Smooth muscle cell (in vitro differentiated cells): ENCODE data around the gene FAM234B. TPM values are rescaled to one million over a fixed set of nuclear protein-coding genes. Genes with fewer than 3 reads are reported as not detected.

Source experiments
- DNase-seq: peaks from one replicate; lab custom pipeline; 2025; ENCODE audit not compliant: unreplicated experiment; lab: John Stamatoyannopoulos, UW
- H2AFZ ChIP-seq: fragments of 200-600 bp; sonication (generic); 2 replicates; pipeline ENCODE4 v1.6.0; 2016; ENCODE audit warnings: antibody characterized with exemption, low read depth, mild to moderate bottlenecking
- H3F3A ChIP-seq: fragments of 200-600 bp; sonication (generic); 2 replicates; pipeline ENCODE4 v1.6.0; 2017; ENCODE audit warnings: antibody characterized with exemption, low read depth
- H3K27ac ChIP-seq: fragments of 200-600 bp; sonication (generic); 2 replicates; pipeline ENCODE4 v1.5.1; 2016; ENCODE audit warnings: low read depth, mild to moderate bottlenecking
- H3K27me3 ChIP-seq: fragments of 200-600 bp; sonication (generic); 2 replicates; pipeline ENCODE4 v1.6.1; 2016; ENCODE audit warnings: low read depth, mild to moderate bottlenecking
- H3K36me3 ChIP-seq: fragments of 200-600 bp; sonication (generic); 2 replicates; pipeline ENCODE4 v1.5.1; 2016; ENCODE audit warnings: low read depth
- H3K4me1 ChIP-seq: fragments of 200-600 bp; sonication (generic); 2 replicates; pipeline ENCODE4 v1.5.1; 2016; ENCODE audit warnings: low read depth
- H3K4me2 ChIP-seq: fragments of 200-600 bp; sonication (generic); 2 replicates; pipeline ENCODE4 v1.6.0; 2016; ENCODE audit warnings: mild to moderate bottlenecking
- H3K4me3 ChIP-seq: fragments of 200-600 bp; sonication (generic); 2 replicates; pipeline ENCODE4 v1.5.1; 2016; ENCODE audit warnings: mild to moderate bottlenecking
- H3K79me2 ChIP-seq: fragments of 200-600 bp; sonication (generic); 2 replicates; pipeline ENCODE4 v1.6.0; 2016; ENCODE audit warnings: low read depth, mild to moderate bottlenecking
- H3K9ac ChIP-seq: fragments of 200-600 bp; sonication (generic); 2 replicates; pipeline ENCODE4 v1.6.0; 2016; ENCODE audit warnings: low read depth
- H3K9me3 ChIP-seq: fragments of 200-600 bp; sonication (generic); replicated peaks from 2 replicates; pipeline ENCODE4 v1.5.1; 2016; ENCODE audit warnings: low read depth
- H4K20me1 ChIP-seq: fragments of 200-600 bp; sonication (generic); 2 replicates; pipeline ENCODE4 v1.6.0; 2016; ENCODE audit warnings: low read depth
- WGBS: methylation state at CpG from one replicate; pipeline ENCODE4 v1.1.7; 2016; ENCODE audit warnings: low lambda C conversion rate; 5-methylcytosine and 5-hydroxymethylcytosine counted together
- polyA plus RNA-seq: library from polyadenylated mRNA; unstranded; fragments of >200 nt; fragmentation: Nextera tagmentation; extraction: Ambion mirVana; gene quantifications from 2 replicates; pipeline ENCODE4 v1.2.1, GENCODE V29; 2016
- total RNA-seq: library from RNA; depleted of rRNA; stranded (reverse); fragments of >200 nt; gene quantifications from 2 replicates; pipeline ENCODE4 v1.2.3, GENCODE V29; 2014
- TF ChIP-seq, protein P1 (sequence below): fragments of 200-600 bp; sonication (generic); IDR thresholded peaks from 2 replicates; pipeline ENCODE4 v1.5.1; 2017; ENCODE audit warnings: borderline replicate concordance, mild to moderate bottlenecking, antibody characterized with exemption; ENCODE audit not compliant: insufficient read depth, poor library complexity, severe bottlenecking

FAM234B gene
- total and polyA plus RNA-seq, 2 experiments from 2014 or later: 1.6 to 3.0 TPM

DNA sequence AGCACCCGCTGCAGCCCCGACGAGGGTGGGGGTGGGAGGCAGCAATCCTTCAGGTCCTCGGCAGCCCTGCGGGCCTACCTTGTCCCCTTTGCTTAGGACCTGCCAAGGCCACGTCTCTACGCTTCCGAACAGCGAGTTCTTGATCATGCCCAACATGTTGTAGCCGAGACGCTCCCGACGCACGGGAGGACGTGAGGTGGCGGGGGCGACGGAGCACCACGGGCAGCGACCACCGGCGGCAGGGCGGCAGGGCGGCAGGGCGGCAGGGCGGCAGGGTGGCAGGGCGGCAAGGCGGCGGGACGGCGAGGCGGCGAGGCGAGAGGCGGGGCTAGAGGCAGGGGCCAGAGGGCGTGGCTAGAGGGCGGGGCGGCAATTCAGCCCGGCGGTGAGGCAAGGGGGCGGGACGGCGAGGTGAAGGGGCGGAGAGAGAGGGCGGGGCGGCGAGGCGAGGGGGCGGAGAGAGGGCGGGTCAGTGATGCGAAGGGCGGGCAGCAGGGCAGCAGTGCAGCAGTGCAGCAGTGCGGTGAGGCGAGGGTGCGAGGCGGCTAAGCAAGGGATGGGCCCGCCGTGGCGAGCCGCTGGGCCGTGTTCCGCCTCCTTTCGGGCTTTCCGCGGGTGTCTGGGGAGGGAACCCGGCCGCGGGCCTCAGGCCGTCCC, 44.1 kb upstream of the FAM234B start, which contains the start of gene HEBP1:
Gene HEBP1, minus strand, starts transcription at position 307 of the 657 bp plus-strand sequence. Its CDS starts 151 bp downstream, at position 156.
- Histone ChIP-seq H3K9me3 (no peaks in the 10 kb centered on the region), H3K9ac (peak within 1 kb of the TSS; percentile 82), H3K4me1 (peaks cover 13% of the 10 kb centered on the region), H3K27ac (peak within 1 kb of the TSS; percentile 71), H4K20me1 (peaks cover 16% of the 10 kb centered on the region), H3K4me2 (peak within 1 kb of the TSS; percentile 89), H3K4me3 (peak within 1 kb of the TSS; percentile 95), H3K27me3 (no peaks in the 10 kb centered on the region), H3K36me3 (no peaks in the 10 kb centered on the region), H2AFZ (peak within 1 kb of the TSS; percentile 91), H3K79me2 (peaks cover 31% of the 10 kb centered on the region), H3F3A (no peaks in the 10 kb centered on the region)
- peak; percentile 95 for DNase-seq
- under 1% methylated on average over 61 of the region's 69 CpGs for WGBS
- TF ChIP-seq, protein P1, sequence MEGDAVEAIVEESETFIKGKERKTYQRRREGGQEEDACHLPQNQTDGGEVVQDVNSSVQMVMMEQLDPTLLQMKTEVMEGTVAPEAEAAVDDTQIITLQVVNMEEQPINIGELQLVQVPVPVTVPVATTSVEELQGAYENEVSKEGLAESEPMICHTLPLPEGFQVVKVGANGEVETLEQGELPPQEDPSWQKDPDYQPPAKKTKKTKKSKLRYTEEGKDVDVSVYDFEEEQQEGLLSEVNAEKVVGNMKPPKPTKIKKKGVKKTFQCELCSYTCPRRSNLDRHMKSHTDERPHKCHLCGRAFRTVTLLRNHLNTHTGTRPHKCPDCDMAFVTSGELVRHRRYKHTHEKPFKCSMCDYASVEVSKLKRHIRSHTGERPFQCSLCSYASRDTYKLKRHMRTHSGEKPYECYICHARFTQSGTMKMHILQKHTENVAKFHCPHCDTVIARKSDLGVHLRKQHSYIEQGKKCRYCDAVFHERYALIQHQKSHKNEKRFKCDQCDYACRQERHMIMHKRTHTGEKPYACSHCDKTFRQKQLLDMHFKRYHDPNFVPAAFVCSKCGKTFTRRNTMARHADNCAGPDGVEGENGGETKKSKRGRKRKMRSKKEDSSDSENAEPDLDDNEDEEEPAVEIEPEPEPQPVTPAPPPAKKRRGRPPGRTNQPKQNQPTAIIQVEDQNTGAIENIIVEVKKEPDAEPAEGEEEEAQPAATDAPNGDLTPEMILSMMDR: no peak

DNA sequence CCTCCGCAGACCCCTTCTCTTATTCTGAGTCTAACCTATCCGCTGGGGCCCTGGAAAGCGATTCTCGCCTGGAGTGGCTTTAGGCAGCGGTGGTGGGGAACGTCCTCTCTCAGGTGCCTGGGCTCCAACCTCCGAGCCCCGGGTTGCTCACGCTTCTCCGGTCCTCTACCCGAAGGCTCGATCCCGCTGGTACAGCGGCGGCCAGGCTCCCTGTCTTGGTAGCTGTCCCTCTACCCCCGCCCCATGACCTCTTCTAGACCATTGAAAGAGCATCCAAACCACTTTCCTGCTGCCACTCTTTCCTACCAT, 43.6 kb upstream of the FAM234B start:
- no peaks in the 10 kb centered on the region for H3K9me3 ChIP-seq
- no peaks in the 10 kb centered on the region for H3F3A ChIP-seq
- peak overlapping the region; percentile 82 for H3K9ac ChIP-seq
- H3K27ac ChIP-seq: peak overlapping the region; percentile 71
- peaks cover 29% of the 10 kb centered on the region for H3K79me2 ChIP-seq
- H3K4me2 ChIP-seq: peak overlapping the region; percentile 89
- no peaks in the 10 kb centered on the region for H3K36me3 ChIP-seq
- WGBS: 2% methylated on average over 16 of the region's 16 CpGs
- H4K20me1 ChIP-seq: peaks cover 16% of the 10 kb centered on the region
- H3K4me3 ChIP-seq: peak overlapping the region; percentile 95
- H2AFZ ChIP-seq: peak overlapping the region; percentile 91
- DNase-seq: no peak
- no peaks in the 10 kb centered on the region for H3K27me3 ChIP-seq
- peaks cover 13% of the 10 kb centered on the region for H3K4me1 ChIP-seq
- TF ChIP-seq, protein P1: no peak

DNA sequence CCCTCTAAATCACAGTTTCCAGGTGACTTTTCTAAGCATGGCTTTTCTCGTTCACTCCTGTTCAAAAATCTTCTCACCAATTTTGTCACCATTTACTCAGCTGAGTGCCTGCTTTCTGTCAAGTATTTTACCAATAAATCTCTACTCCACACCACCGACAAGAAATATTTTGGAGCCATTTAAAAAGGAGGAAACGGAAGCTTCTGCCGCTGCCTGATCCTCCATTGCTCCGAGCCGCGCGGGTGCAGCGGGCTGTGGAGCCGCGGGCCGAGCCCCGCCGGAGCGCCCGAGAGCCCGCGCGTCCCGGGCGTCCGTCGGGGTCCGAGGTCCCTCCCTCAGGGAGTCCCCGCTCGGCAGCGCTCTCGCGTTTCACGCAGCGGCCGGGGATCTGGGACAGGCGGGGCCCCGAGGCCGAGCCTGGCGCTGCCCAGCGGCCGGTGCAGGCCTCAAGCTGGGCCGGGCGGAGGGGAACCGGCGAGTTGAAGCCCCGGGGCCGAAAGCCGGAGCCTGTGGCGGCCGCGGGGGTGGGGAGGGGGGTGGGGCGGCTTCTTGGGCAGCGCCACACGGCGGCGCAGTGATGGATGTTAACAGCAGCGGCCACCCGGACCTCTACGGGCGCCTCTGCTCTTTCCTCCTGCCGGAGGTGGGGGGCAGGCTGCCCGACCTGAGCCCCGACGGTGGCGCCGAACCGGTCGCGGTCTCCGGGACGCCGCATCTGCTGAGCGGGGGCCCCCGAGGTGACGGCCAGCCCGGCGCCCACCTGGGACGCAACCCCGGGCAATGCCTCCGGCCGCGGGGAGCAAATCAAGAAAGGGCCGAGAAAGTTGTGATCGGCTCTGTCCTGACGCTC, 43.0 kb upstream of the FAM234B start:
- no peaks in the 10 kb centered on the region for H3K27me3 ChIP-seq
- H3K36me3 ChIP-seq: no peaks in the 10 kb centered on the region
- H3K27ac ChIP-seq: peak overlapping the region; percentile 71
- peaks cover 13% of the 10 kb centered on the region for H3K4me1 ChIP-seq
- H3K9me3 ChIP-seq: no peaks in the 10 kb centered on the region
- no peaks in the 10 kb centered on the region for H3F3A ChIP-seq
- TF ChIP-seq, protein P1: peak; percentile 37
- peak overlapping the region; percentile 89 for H3K4me2 ChIP-seq
- peak overlapping the region; percentile 82 for H3K9ac ChIP-seq
- H3K79me2 ChIP-seq: peaks cover 29% of the 10 kb centered on the region
- H2AFZ ChIP-seq: peak overlapping the region; percentile 91
- peak; percentile 71 for DNase-seq
- peak overlapping the region; percentile 95 for H3K4me3 ChIP-seq
- 2% methylated on average over 78 of the region's 82 CpGs for WGBS
- peaks cover 16% of the 10 kb centered on the region for H4K20me1 ChIP-seq
